ENCODE results near the gene YY2.
"Not testable (repeated sequence)": the region's sequence is repeated elsewhere in the genome, so short reads cannot be mapped to it uniquely, and the experiment has no call there.

YY2 gene

GRCh38 chrX:21855937-21856415 is at the start of gene YY2:
Gene YY2, plus strand, starts transcription at chrX:21855987. Its CDS starts 498 bp downstream, at chrX:21856485.
- DNase-seq (no peak), ATAC-seq (no peak)

- DNase-seq (no peak), ATAC-seq (no peak)
Observed at GRCh38 chrX:21806691-21807090, 49.1 kb upstream of the YY2 start.

- no peak for DNase-seq
- no peak for ATAC-seq
Observed at GRCh38 chrX:21811832-21812231, 44.0 kb upstream of the YY2 start.

- no peak for DNase-seq
- no peak for ATAC-seq
Observed at GRCh38 chrX:21812628-21813027, 43.2 kb upstream of the YY2 start.

GRCh38 chrX:21813612-21814368 is 42.0 kb upstream of the YY2 start:
- no peak for DNase-seq
- ATAC-seq: no peak

GRCh38 chrX:21816136-21816535 is 39.7 kb upstream of the YY2 start:
- ATAC-seq: no peak

GRCh38 chrX:21820170-21820569 is 35.6 kb upstream of the YY2 start:
- ATAC-seq, DNase-seq: not testable (repeated sequence)

More at GRCh38 chrX:21816136-21816535, 39.7 kb upstream of the YY2 start:
- DNase-seq: no peak

- no peak for DNase-seq
Observed at GRCh38 chrX:21821875-21822274, 33.9 kb upstream of the YY2 start.

GRCh38 chrX:21831496-21831895 is 24.3 kb upstream of the YY2 start:
- ATAC-seq: no peak
- DNase-seq: no peak

More at GRCh38 chrX:21821875-21822274, 33.9 kb upstream of the YY2 start:
- no peak for ATAC-seq

GRCh38 chrX:21837056-21837455 is 18.7 kb upstream of the YY2 start:
- no peak for ATAC-seq
- DNase-seq: no peak

- DNase-seq (no peak), ATAC-seq (no peak)
Observed at GRCh38 chrX:21838937-21839333, 16.9 kb upstream of the YY2 start.

- ATAC-seq: peak; percentile 91
- peak; percentile 80 for DNase-seq
Observed at GRCh38 chrX:21839334-21840192, 16.2 kb upstream of the YY2 start, which contains the start of gene MBTPS2. Gene MBTPS2, plus strand, starts transcription at chrX:21839617. Its CDS starts 118 bp downstream, at chrX:21839735.

GRCh38 chrX:21840193-21840545 is 15.6 kb upstream of the YY2 start:
- peak; percentile 20 for ATAC-seq
- DNase-seq: no peak

GRCh38 chrX:21843179-21843578 is 12.6 kb upstream of the YY2 start:
- DNase-seq: no peak
- ATAC-seq: no peak

- ATAC-seq (no peak), DNase-seq (no peak)
Observed at GRCh38 chrX:21845096-21845495, 10.7 kb upstream of the YY2 start.

- ATAC-seq (no peak), DNase-seq (no peak)
Observed at GRCh38 chrX:21847342-21847741, 8.4 kb upstream of the YY2 start.

- DNase-seq (no peak), ATAC-seq (no peak)
Observed at GRCh38 chrX:21853578-21853977, 2.2 kb upstream of the YY2 start.

- DNase-seq (no peak), ATAC-seq (no peak)
Observed at GRCh38 chrX:21856504-21856903, 717 bp downstream of the YY2 start.

GRCh38 chrX:21863241-21863640 is 7.5 kb downstream of the YY2 start:
- ATAC-seq: no peak
- DNase-seq: no peak

GRCh38 chrX:21865436-21865835 is 9.6 kb downstream of the YY2 start:
- ATAC-seq: no peak
- no peak for DNase-seq

- no peak for DNase-seq
Observed at GRCh38 chrX:21870494-21870893, 14.7 kb downstream of the YY2 start.

GRCh38 chrX:21873063-21873775 is 17.4 kb downstream of the YY2 start:
- ATAC-seq: no peak

More at GRCh38 chrX:21870494-21870893, 14.7 kb downstream of the YY2 start:
- ATAC-seq: no peak

More at GRCh38 chrX:21873063-21873775, 17.4 kb downstream of the YY2 start:
- no peak for DNase-seq
